Fibroblast of skin of right quadriceps (primary cell): ENCODE data around the gene S100Z.

Source experiments
- DNase-seq: peaks from one replicate; pipeline ENCODE4 v3.0.0-alpha.2; 2013

The S100Z gene

GRCh38 chr5:76954383-76954763 lies 104.6 kb downstream of the S100Z start:
- no peak for DNase-seq

GRCh38 chr5:76956033-76956432 lies 106.2 kb downstream of the S100Z start:
- DNase-seq = no peak

- peak; percentile 62 for DNase-seq
Observed at GRCh38 chr5:76958991-76959767, 109.4 kb downstream of the S100Z start.

- DNase-seq = no peak
Observed at GRCh38 chr5:76960004-76960625, 110.3 kb downstream of the S100Z start.

- DNase-seq = no peak
Observed at GRCh38 chr5:76964060-76964459, 114.2 kb downstream of the S100Z start.
